Stimulated activated naive CD8-positive, alpha-beta T cell treated with anti-CD3 and anti-CD28 coated beads, Interleukin-15, Interleukin-2, amounts not matched to agents 100 ng/mL and 50 ng/mL, for 24 hours (primary cell): Measurements from ENCODE around the gene PIN1.

ENCODE experiments used
- H3K27ac Mint-ChIP-seq: one replicate; pipeline ENCODE4 v1.8.0; 2021; ENCODE audit warnings: mild to moderate bottlenecking, mixed read lengths
- H3K27me3 Mint-ChIP-seq: one replicate; pipeline ENCODE4 v1.8.0; 2021; ENCODE audit warnings: mixed read lengths
- H3K36me3 Mint-ChIP-seq: one replicate; pipeline ENCODE4 v1.8.0; 2021; ENCODE audit warnings: low read depth, mixed read lengths
- H3K4me1 Mint-ChIP-seq: one replicate; pipeline ENCODE4 v1.8.0; 2021; ENCODE audit warnings: low read depth, mixed read lengths
- H3K4me3 Mint-ChIP-seq: one replicate; pipeline ENCODE4 v1.8.0; 2021; ENCODE audit warnings: mild to moderate bottlenecking, mixed read lengths
- H3K9me3 Mint-ChIP-seq: one replicate; pipeline ENCODE4 v1.8.0; 2021; ENCODE audit warnings: mixed read lengths

Gene PIN1

DNA sequence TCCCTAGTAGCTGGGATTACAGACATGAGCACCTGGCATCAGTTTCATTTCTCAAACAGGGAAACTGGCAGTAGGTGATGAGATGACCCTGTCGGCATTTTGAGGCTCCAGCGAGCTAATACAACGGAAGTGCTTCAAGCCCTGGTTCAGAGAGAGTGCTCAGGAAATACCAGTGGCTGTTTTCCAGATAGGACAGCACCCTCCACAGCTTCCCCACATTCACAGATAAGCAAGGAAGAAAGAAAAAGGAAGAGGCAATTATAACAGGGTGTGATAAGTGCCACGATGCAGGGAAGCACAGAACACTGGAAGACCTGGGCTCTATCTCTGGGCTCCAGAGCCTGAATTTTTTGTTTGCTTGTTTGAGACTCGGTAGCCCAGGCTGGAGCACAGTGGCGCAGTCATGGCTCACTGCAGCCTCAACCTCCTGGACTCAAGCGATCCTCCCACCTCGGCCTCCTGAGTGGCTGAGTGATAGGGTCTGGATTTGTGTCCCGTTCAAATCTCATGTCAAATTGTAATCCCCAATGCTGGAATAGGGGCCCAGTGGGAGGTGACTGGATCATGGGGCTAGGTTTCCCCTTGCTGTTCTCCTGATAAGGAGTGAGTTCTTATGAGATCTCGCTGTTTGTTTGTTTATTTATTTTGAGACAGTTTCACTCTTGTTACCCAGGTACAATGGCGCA lies 43.5 kb downstream of the PIN1 start:
- Mint-ChIP-seq H3K27ac (no peak overlapping the region), H3K4me1 (no peaks in the 10 kb centered on the region), H3K27me3 (no peaks in the 10 kb centered on the region)

GRCh38 chr19:9881720-9882119 lies 46.6 kb downstream of the PIN1 start:
- Mint-ChIP-seq H3K9me3 (no peaks in the 10 kb centered on the region), H3K27ac (no peak overlapping the region), H3K27me3 (no peaks in the 10 kb centered on the region), H3K4me1 (no peaks in the 10 kb centered on the region), H3K36me3 (no peaks in the 10 kb centered on the region), H3K4me3 (no peak overlapping the region)

More for the DNA sequence above, 43.5 kb downstream of the PIN1 start:
- Mint-ChIP-seq H3K9me3 (no peaks in the 10 kb centered on the region), H3K36me3 (no peaks in the 10 kb centered on the region), H3K4me3 (no peak overlapping the region)

DNA sequence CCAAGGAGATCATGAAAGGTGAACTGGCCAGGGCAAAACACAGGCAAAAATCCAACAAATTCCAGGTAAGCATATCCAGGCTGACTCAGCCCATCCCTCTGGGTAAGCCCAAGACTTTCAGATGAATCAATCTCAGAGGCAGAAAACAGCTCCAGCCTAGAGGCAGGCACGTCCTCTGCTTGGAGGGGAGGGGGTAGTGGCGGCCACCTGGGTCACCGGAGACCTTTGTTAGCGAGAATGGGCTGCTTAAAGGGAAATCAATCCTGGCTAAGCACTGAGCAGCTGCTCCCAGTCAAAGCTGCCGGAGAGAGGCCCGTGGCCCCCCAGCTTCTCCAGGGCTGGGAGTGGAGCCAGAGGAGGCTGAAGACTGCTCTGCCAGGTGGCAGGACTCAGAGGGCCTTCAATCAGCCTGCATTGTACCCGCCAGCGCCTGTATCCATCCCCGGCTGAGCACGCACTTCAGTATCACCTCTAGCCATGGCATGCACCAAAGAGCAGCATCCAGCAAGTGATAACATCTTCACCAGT lies 48.2 kb downstream of the PIN1 start:
- Mint-ChIP-seq H3K27me3 (no peaks in the 10 kb centered on the region), H3K36me3 (no peaks in the 10 kb centered on the region), H3K4me1 (no peaks in the 10 kb centered on the region), H3K27ac (no peak overlapping the region), H3K9me3 (no peaks in the 10 kb centered on the region), H3K4me3 (no peak overlapping the region)

- no peak overlapping the region for H3K27ac Mint-ChIP-seq
- H3K4me3 Mint-ChIP-seq: no peak overlapping the region
- H3K36me3 Mint-ChIP-seq: no peaks in the 10 kb centered on the region
- no peaks in the 10 kb centered on the region for H3K4me1 Mint-ChIP-seq
- H3K27me3 Mint-ChIP-seq: no peaks in the 10 kb centered on the region
- no peaks in the 10 kb centered on the region for H3K9me3 Mint-ChIP-seq
Measured at GRCh38 chr19:9883764-9884163, 48.6 kb downstream of the PIN1 start.

DNA sequence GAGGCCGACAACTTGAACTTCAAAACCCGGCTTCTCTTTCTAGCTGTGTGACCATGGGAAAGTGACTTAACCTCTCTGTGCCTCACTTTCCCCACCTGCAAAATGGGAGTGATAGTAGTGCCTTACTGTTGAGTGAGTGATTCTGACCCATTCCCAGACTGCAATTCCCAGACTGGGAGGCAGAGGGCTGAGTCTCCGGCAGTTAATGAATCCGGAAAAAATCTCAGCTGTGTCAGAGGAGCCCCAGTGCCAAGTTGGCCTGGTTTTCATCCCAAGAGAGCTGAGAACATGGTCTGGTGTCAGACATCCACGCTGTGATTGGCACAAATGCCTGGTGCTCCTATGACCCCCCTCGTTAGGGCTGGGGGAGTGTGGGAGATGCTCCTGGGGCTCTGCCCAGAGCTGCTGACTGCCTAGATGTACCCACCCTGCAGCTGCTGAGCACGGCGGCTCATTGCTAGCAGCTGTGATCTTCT lies 50.0 kb downstream of the PIN1 start:
- Mint-ChIP-seq H3K36me3 (no peaks in the 10 kb centered on the region), H3K4me1 (no peaks in the 10 kb centered on the region), H3K27me3 (no peaks in the 10 kb centered on the region), H3K4me3 (no peak overlapping the region), H3K27ac (no peak overlapping the region), H3K9me3 (no peaks in the 10 kb centered on the region)

DNA sequence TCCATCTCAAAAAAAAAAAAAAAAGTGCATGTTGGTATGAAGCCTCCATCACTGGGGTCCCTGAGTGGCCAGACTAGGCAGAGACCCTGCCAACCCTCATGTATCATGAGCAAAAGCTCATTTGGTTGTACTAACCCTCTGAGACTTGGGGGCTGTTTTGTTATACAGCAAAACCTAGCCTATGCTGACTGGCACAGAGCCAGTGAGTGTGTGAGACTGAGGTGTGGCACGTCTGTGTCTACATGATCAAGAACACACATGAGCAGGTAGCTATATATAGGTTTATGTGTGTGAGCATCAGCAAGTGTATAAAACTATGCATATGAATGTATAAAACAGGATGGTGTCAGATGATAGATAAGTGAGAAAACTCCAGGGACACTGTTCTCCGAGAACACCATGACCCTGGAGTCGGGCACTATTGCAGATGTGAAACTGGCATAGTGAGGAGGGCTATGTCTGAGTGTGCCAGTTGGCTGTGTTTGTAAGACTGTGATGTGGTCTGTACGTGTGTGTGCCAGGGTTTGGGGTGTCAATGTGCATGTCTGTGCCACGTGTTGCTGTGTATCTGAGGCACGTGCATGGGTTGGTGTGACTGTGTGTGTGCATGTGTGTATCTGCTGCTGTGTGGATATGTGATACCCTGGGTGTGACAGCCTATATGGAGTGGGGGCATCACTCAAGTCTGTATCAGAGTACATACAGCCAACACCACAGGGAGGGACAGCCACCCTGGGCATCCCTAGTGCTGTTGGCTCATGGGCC lies 56.7 kb downstream of the PIN1 start:
- H3K36me3 Mint-ChIP-seq: no peaks in the 10 kb centered on the region
- H3K27me3 Mint-ChIP-seq: no peaks in the 10 kb centered on the region
- H3K9me3 Mint-ChIP-seq: no peaks in the 10 kb centered on the region
- no peak overlapping the region for H3K27ac Mint-ChIP-seq
- H3K4me1 Mint-ChIP-seq: no peaks in the 10 kb centered on the region
- H3K4me3 Mint-ChIP-seq: no peak overlapping the region
